GM19240 (cell line): ENCODE measurements around the gene DHDH.

Experiments
- DNase-seq: peaks from one replicate; pipeline ENCODE4 v3.0.0; 2011; ENCODE audit warnings: low spot score; ENCODE audit not compliant: insufficient read length

Gene DHDH

DNA sequence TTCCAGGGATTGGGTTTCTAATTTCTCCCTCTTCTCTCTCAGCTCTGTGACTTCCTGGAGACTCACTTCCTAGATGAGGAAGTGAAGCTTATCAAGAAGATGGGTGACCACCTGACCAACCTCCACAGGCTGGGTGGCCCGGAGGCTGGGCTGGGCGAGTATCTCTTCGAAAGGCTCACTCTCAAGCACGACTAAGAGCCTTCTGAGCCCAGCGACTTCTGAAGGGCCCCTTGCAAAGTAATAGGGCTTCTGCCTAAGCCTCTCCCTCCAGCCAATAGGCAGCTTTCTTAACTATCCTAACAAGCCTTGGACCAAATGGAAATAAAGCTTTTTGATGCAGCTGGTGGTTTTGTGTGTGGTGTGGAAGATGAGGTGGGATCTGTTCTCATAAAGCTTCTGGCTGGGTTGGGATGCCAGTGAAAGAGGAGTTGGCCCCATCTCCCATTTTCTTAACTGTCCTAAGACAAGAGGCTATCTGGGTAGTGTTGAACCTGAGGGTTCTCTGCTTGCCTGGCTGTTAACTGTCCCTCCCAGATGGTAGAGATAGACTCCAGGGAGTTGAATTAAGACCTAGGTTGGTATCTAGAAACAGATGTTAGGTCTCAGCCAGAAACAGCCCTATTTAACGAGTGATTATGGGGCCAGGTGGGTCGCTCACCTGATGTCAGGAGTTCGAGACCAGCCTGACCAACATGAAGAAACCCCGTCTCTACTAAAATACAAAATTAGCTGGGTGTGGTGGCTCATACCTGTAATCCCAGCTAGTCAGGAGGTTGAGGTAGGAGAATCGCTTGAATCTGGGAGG lies 33.2 kb downstream of the DHDH start:
- DNase-seq: no peak

DNA sequence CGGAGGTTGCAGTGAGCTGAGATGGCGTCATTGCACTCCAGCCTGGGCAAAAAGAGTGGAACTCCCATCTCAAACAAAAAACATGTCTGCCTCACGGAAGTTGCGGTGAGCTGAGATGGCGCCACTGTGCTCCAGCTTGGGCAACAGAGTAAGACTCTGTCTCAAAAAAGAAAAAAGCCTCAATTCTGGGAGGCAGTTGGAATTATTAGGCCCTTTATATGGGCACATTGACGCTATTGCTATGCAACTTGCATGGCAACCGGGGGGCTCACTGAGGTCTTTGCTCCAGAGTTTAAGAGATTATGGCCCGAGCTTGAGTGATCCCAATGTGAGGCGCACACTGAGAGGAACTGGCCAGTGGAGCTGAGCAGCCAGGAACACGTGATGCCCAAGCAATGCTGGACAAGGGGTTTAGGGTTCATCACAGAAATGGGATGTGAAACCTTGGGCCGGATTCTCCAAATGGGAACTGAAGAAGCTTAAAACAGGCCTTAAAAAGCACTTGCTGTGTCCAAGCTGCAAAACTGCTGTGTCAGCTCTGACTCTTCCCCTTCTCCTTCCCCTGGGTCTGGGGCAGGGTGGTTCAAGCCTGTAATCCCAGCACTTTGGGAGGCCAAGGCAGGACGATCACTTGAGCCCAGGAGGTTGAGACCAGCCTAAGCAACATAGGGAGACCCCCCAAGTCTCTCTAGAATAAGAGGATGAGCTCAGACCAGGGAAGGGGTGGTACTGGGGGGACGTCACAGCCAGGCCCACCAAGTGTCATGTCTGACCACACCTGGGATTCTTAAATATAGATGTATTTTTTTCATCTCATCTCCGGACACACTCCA lies 34.1 kb downstream of the DHDH start:
- no peak for DNase-seq

DNA sequence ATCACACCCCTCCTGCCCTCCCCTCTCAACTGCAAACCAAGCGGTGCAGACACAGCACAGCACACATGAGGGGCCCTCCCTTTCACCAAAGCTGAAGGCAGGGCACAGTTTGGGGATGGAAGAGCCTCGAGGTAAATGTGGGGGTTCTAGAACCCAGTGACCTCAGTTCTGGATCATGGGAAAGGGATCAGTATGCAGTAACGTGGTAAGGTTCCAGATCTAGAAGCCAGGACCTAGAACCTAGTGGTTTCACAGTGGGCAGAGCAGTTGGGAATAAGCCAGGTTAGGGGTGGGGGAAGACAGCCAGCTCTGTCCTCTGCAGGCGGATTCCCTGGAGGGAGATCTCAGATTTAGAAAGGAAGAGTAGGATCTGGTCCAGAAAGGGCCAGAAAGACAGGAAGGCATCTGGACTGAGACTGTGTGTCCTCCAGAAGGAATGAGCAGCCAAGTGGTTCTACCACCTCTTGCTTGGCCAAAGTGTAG lies 34.7 kb downstream of the DHDH start:
- no peak for DNase-seq

DNA sequence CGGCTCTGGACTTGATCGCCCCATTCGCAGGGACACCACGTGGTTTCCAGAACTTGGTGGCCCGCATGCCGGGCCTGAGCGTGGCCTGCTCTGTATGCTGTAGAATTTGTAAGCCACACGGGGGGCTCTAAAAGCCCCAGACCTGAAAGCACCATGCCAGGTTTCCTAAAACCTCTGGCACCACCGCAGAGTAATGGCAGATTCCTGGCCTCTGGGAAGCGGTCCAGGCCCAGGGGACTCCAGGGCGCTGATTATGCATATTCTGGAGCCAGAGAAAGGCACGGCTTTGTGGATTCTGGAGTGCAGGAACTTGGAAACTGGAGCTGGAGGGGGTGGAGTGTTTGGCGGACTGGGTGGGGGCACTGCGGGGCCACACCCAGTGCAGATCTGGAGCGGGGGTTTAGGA lies 35.3 kb downstream of the DHDH start:
- no peak for DNase-seq

DNA sequence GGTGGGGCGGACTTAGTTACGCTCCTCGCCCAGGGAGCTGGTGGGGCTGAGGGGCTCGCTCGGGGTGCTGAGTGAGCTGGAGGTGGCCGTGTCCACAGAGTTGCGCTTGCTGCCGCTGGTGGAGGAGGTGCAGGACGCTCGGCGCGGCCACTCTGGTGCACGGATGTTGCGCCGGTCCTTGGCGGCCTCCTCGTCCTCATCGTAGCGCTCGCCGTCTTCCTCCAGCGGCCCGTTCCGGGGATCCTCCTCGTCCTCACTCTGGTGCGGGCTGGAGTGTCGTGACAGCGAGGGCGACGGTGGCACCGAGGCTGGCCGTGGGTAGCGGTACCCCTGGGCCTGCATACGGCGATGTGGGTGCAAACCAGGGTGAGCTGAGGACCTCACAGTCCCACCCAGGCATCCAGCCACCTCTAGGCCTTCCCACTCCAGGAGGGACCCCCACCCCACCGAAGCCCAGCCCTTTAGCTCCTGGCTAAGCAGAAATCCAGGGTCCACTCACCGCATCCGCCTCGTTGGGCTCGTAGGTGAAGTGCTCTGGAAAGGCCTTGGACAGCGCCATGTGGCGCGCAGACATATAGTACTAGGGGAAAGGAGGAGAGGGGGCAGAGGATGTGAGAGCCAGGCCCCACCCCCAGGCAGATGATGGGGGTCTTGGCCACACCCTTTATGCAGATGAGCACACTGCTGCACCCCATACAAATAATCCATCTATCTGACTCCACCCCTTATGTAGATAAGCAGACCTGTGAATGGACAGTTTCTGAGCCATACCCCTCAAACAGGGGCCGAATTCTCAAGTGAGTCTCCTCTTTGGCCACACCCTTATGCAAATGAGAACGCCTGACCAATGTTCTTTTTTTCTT lies 36.0 kb downstream of the DHDH start:
- DNase-seq: no peak

DNA sequence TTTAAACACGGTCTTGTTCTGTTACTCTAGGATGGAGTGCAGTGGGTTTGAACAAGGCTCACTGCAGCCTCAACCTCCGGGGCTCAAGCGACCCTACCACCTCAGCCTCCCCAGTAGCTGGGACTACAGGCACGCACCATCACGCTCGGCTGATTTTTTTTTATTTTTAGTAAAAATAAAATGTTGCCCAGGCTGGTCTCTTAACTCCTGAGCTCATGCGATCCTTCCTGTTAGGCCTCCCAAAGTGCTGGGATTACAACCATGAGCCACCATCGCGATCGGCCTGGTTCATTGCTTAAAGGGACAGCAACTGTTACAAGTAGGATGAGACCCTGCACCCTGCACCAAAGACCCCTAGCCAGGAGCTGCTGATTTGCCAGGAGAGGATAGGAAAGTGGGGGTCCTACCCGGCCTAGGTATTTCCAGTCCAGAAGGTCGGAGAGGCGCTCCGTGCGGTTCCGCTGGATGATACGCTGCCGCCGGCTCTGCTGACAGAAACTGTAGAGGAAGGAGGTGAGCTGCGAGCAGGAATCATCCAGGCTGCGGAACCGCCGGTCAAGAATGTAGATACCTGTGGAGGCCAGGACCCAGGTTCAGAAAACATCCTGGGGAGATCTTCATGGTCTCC lies 36.8 kb downstream of the DHDH start:
- no peak for DNase-seq

DNA sequence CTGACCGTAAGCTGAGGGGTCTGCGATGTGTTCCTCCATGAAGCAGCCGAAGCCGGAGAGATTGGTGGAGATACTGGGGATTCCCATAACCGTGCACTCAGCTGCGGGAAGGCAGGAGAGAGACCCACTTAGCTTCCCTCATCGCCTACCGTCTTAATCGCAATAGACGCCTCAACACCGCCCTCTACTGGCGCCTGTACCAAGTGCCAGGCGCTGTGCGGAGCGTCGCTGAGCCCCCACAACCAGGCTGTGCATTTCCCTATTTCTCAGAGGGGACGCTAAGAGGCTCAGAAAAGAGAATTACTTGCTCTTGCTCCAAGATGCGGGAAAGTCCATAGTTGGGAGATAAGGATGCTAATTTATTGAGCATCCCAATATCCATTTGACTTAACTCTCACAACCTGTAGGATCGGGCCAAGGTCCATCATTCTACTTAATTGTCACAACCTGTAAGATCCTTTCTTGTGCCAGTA lies 37.5 kb downstream of the DHDH start:
- no peak for DNase-seq

DNA sequence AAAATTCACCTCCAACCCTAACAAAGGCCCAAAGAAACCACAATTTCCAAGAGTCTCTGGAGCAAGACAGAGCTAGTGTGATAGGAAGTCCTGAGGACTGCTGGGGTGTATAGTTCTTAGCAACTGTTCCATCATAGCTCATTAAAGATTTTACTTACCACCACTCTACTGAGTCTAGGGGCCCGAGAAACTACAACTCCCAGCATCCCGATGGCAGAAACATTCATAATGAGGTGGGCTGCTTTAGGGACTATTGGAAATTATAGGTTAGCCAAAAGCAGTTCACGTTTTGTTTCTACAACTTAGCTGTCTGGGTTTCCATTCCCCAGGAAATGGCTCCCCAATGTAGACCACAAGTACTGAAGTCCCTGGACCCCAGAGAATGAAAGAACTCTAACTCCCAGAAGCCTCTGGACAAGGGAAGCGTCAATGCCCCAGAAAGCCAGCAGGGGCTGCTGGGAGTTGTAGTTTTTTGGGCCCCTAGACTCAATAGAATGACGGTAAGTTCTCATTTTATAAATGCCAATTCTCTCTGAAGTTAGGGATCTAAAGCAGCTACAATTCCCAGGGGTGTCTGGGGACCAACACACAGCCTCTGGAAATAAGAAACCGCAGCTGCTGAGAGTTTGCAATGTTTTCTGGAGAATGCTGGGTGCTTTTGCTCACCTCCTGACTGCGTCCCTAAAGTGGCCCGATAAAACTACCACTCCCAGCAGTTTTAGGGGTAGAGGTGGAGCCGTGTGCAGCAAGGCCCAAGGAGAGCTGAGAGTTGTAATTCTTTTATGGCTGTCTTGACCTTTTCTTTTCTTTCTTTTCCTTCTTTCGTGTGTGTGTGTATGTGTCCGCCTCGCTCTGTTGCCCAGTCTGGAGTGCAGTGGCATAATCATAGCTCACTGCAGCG lies 42.7 kb downstream of the DHDH start:
- DNase-seq: no peak

DNA sequence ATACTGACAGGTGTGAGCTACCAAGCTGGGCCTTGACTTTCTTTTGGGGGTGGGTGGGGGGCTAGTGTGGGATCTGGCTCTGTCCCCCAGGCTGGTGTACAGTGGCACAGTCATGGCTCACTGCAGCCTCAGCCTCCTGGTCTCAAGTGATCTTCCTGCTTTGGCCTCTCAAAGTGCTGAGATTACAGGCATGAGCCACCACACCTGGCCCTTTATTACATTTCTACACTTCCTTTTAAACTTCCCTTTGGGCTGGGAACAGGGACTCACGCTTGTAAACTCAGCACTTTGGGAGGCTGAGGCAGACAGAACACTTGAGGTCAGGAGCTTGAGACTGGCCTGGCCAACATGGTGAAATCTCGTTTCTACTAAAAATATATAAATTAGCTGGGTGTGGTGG lies 43.6 kb downstream of the DHDH start:
- DNase-seq: no peak

DNA sequence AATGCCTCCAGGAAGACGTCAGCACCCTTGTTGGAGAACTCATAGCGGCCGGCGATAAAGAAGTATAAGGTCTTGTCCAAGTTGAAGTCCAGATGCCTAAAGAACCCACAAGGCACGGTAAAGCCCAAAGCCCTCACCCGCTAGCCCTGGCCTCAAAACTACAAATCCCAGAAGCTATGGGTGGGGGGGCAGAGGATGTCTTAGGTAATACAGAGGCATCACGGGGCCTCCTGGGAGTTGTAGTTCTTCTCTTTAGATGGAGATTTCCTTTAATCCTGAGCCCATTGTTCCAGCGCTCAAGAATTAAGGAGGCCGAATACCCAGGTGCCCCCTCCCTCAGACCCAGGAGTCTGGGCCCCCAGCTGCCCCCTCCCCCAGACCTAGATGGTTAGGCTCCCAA lies 48.8 kb downstream of the DHDH start:
- DNase-seq: no peak

DNA sequence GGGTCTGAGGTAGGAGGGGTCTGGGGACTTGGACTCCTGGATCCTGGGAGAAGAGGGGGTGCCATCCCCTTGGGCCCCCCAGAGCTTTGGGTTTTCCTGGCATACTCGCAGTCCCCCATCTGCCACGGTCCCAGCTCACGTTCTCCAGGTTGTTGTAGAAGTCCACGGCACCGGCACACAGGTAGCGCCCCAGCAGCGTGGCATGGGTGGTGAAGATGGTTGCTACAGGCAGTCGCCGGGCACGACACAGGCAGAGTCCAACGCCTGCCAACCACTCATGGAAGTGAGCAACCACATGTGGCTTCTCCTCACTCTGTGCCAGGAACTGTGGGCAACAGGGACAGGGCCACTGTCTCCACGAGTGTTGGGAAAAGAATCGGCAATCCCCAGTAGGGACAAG lies 52.2 kb downstream of the DHDH start:
- no peak for DNase-seq

DNA sequence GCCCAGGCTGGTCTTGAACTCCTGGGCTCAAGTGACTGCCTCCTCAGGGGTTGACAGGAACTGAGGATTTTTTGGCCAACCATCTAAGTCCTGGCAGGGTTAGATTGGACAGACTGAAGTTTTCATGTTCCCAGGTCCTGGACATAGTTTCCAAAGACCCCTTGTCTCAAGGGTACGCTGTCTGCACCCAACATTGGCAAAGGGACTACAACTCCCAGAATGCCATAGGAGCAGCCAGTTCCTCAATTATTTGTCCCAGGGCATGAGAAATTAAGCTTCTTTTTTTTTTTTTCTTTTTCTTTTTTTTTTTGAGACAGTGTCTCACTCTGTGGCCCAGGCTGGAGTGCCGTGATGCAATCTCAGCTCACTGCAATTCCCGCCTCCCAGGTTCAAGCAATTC lies 52.7 kb downstream of the DHDH start:
- DNase-seq: no peak

DNA sequence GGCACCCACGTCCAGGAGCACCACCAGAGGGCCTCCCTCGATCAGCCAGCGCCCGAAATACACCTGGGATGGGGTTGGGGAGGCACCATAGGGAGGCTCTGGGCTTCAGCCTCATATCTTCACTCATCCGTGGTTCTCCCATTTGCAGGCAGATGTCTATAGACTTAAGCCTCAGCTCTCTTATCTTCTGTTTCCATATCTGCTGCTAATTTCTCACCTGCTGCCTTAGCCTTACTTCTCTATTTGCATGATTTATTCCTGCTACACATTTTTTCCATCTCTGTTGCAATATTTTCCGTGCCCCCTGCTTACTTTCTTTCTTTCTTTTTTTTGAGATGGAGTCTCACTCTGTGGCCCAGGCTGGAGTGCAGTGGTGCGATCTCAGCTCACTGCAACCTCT lies 53.8 kb downstream of the DHDH start:
- DNase-seq: no peak

DNA sequence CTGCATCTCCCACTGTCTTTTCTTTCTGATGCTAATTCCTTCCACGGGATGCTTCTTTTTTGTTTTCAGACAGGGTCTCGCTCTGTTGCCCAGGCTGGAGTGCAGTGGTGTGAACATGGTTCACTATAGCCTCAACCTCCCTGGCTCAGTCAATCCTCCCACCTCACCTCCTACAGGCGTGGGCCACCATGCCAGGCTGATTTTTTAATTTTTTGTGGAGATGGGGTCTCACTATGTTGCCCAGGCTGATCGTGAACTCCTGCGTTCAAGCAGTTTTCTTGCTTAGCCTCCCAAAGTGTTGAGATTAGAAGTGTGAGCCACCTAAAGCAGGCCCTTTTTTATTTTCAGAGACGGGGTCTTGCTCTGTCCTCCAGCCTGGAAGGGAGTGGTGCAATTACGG lies 54.8 kb downstream of the DHDH start:
- no peak for DNase-seq

DNA sequence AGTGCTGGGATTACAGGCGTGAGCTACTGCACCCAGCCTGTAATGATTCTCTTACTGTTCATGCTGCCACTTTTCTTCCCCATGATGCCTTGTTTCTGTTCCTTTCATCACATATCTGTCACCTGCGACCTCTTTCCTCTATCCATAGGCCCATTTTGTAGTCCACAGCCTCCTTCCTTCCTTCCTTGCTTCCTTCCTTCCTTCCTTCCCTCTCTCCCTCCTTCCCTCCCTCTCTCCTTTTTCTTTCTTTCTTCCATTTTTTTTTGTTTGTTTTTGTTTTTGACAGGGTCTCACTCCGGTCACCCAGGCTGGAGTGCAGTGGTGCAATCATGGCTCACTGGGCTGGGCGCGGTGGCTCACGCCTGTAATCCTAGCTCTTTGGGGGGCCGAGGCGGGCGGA lies 55.4 kb downstream of the DHDH start:
- DNase-seq: no peak

DNA sequence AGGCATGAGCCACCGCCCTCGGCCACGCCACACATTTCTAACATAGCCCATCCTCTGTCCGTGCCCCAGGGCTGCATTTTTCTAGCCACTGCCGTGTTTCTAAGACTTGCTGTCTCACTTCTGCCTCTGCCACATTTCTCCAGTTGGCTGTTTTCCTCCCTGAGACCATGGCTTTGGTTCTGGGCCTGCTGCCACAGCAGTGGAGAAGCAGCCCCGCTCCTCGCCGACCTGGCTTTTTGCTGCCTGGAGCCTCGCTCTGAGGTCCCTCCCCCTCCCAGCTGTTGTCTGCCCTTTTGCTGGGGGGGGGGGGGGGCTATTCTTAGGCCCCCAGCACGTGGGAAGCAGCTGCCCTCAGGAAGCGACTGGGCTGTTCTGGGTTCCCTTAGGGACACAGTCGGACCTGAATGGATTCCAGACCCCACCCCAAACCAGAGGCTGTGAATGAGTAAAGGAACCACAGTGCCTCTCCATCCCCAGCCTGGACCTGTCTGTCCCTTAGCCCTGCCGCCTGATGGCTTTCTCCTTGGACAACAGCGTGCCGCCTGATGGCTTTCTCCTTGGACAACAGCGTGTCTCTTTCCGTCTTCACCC lies 56.3 kb downstream of the DHDH start:
- DNase-seq: no peak

DNA sequence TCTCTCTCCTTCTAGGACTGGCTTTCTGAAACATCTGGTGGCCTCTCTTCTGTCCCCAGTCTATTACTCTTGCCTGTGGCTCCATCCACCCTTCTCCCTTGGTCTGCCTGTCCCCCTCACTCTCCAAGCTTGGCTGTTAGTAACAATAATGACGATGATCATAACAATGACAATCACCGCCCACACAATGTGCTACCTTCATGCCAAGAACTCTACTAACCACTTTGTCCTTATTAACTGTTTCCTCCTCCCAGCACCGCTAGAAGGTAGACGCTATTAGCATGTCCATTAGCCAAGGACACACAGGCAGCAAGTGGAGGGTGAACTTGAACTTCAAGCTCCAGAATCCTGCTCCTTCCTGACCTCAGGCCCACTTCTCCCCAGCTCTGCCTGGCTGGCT lies 56.9 kb downstream of the DHDH start:
- DNase-seq: no peak

DNA sequence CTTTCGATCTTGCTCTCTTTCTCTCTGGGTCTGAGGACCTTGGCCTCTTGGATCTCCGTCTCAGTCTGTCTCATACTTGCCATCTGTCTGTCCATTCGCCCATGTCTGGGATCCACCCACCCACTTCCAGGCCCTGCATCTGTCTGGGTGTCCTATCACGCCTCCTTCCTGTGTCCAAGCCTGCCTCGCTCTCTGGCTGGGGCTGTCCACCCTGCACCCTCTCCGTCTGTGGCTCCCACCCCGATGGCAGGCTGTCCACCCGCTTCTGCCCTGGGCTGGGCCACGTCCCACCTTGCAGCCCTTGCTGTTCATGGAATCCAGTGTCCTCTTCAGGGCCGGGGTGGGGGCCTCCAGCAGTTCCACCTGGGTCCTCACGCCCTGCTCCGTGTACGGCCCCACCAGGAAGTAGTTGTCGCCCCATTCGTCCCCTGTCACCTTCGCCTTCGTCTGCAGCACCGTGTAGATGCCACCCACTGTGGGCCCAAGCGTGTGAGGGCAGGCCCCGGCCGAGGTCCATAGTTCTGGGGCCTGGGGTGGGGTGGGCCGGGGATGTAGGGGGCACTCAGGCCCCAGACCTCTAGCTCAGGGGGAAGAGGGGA lies 57.6 kb downstream of the DHDH start:
- DNase-seq: no peak

DNA sequence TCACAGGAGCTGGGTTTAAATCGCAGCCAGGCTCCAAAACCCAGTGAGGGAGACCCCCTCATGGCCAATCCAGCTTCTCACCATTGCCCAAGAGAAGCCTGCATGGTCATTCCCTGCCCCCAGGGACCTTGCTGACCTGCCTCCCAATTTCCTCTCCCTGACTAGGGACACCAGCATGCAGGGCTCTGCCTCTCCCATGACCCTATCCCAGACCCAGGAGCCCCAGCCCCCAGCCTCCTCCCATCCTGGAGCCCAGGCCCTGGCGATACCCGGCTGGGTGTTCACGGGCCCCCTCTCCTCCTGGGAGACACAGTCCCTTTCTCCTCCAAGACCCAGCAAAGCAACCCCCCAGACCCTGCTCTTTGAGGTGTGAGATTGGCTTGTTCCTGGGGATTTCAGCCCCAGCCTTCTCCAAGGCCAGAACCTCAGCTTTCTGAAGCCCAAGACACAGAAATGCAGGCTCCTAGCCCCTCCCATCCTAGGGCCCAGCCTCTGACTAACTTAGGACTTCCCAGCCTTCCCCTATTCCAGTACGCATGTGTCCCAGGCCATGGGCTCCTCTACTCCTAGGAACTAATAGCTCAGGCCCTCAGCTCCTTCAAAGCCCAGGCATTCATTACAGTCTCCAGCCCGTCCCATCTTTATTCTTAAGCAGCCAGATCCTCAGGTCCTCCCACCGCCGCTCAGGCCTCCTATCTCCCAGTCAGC lies 58.5 kb downstream of the DHDH start:
- no peak for DNase-seq
